ENCODE measurements around the gene PTPRD. TPM values are rescaled to one million over a fixed set of nuclear protein-coding genes. Genes with fewer than 3 reads are reported as not detected.

The PTPRD gene
- total and polyA plus RNA-seq, 2 donors (not counting 1 experiment from before 2014, with no cell fraction given) = 0.35 to 4.8 TPM

GRCh38 chr9:8863886-8864544 is 1748.8 kb downstream of the PTPRD start:
- H3K27ac ChIP-seq (ENCODE audit: insufficient read depth, low read length) = no peak overlapping the region
- no peaks in the 10 kb centered on the region for H4K20me1 ChIP-seq (ENCODE audit: control insufficient read depth, extremely low read depth, insufficient read depth, low read length)
- H3K9ac ChIP-seq (ENCODE audit: insufficient read depth, low read length) = no peak overlapping the region
- H3K4me3 ChIP-seq (replicated peaks in 1 of 4; ENCODE audit: control extremely low read depth in 1 of 4, insufficient read depth in 1 of 4, low read depth in 3 of 4, low read length in 4 of 4) = no peak overlapping the region
- no peaks in the 10 kb centered on the region for H3K36me3 ChIP-seq (ENCODE audit: control insufficient read depth, insufficient read depth, low read length)
- H3K27me3 ChIP-seq (ENCODE audit: control insufficient read depth, insufficient read depth, low read length) = no peaks in the 10 kb centered on the region
- H3K79me2 ChIP-seq (ENCODE audit: control insufficient read depth, insufficient read depth, low read length) = no peaks in the 10 kb centered on the region
- peak; percentile 54 to 74 for DNase-seq (ENCODE audit: low read depth in 2 of 2)
- no peak overlapping the region for H3K4me2 ChIP-seq (ENCODE audit: extremely low read depth, insufficient read depth, low read length)
- no peaks in the 10 kb centered on the region for H3K4me1 ChIP-seq (ENCODE audit: control insufficient read depth, extremely low read depth, insufficient read depth, low read length)
- TF ChIP-seq EZH2 (IDR thresholded peaks at IDR 0.05; ENCODE audit: low read length, missing control alignments) = no peak
- TF ChIP-seq CTCF (conservative IDR thresholded peaks at IDR 0.05 in 1 of 2, IDR thresholded peaks at IDR 0.05 in 1 of 2; ENCODE audit: low read depth in 1 of 2, low read length in 2 of 2) = no peak
- no peaks in the 10 kb centered on the region for H3K9me3 ChIP-seq (ENCODE audit: control insufficient read depth, insufficient read depth, low read depth, low read length)
- no peak overlapping the region for H2AFZ ChIP-seq (ENCODE audit: low read length)

GRCh38 chr9:8863069-8863468 is 1749.7 kb downstream of the PTPRD start:
- Histone ChIP-seq H3K9me3 (ENCODE audit: control insufficient read depth, insufficient read depth, low read depth, low read length) (no peaks in the 10 kb centered on the region), H2AFZ (ENCODE audit: low read length) (no peak overlapping the region), H3K4me3 (replicated peaks in 1 of 4; ENCODE audit: control extremely low read depth in 1 of 4, insufficient read depth in 1 of 4, low read depth in 3 of 4, low read length in 4 of 4) (no peak overlapping the region), H3K27ac (ENCODE audit: insufficient read depth, low read length) (no peak overlapping the region), H3K36me3 (ENCODE audit: control insufficient read depth, insufficient read depth, low read length) (no peaks in the 10 kb centered on the region), H4K20me1 (ENCODE audit: control insufficient read depth, extremely low read depth, insufficient read depth, low read length) (no peaks in the 10 kb centered on the region), H3K4me2 (ENCODE audit: extremely low read depth, insufficient read depth, low read length) (no peak overlapping the region), H3K27me3 (ENCODE audit: control insufficient read depth, insufficient read depth, low read length) (peaks cover 4% of the 10 kb centered on the region), H3K9ac (ENCODE audit: insufficient read depth, low read length) (no peak overlapping the region), H3K79me2 (ENCODE audit: control insufficient read depth, insufficient read depth, low read length) (no peaks in the 10 kb centered on the region), H3K4me1 (ENCODE audit: control insufficient read depth, extremely low read depth, insufficient read depth, low read length) (no peaks in the 10 kb centered on the region)
- TF ChIP-seq CTCF (conservative IDR thresholded peaks at IDR 0.05 in 1 of 2, IDR thresholded peaks at IDR 0.05 in 1 of 2; ENCODE audit: low read depth in 1 of 2, low read length in 2 of 2) (no peak), EZH2 (IDR thresholded peaks at IDR 0.05; ENCODE audit: low read length, missing control alignments) (no peak)
- peak in 1 of 2 donors; percentile 16 for DNase-seq (ENCODE audit: low read depth in 2 of 2)

- Histone ChIP-seq H2AFZ (ENCODE audit: low read length) (no peak overlapping the region), H3K9ac (ENCODE audit: insufficient read depth, low read length) (no peak overlapping the region), H3K27ac (ENCODE audit: insufficient read depth, low read length) (no peak overlapping the region), H3K4me2 (ENCODE audit: extremely low read depth, insufficient read depth, low read length) (no peak overlapping the region), H3K4me1 (ENCODE audit: control insufficient read depth, extremely low read depth, insufficient read depth, low read length) (no peaks in the 10 kb centered on the region), H3K4me3 (replicated peaks in 1 of 4; ENCODE audit: control extremely low read depth in 1 of 4, insufficient read depth in 1 of 4, low read depth in 3 of 4, low read length in 4 of 4) (no peak overlapping the region), H4K20me1 (ENCODE audit: control insufficient read depth, extremely low read depth, insufficient read depth, low read length) (no peaks in the 10 kb centered on the region), H3K36me3 (ENCODE audit: control insufficient read depth, insufficient read depth, low read length) (no peaks in the 10 kb centered on the region), H3K9me3 (ENCODE audit: control insufficient read depth, insufficient read depth, low read depth, low read length) (no peaks in the 10 kb centered on the region), H3K27me3 (ENCODE audit: control insufficient read depth, insufficient read depth, low read length) (peaks cover 11% of the 10 kb centered on the region), H3K79me2 (ENCODE audit: control insufficient read depth, insufficient read depth, low read length) (no peaks in the 10 kb centered on the region)
- peak; percentile 60 to 72 for DNase-seq (ENCODE audit: low read depth in 2 of 2)
- no peak for TF ChIP-seq EZH2 (IDR thresholded peaks at IDR 0.05; ENCODE audit: low read length, missing control alignments)
- TF ChIP-seq CTCF (conservative IDR thresholded peaks at IDR 0.05 in 1 of 2, IDR thresholded peaks at IDR 0.05 in 1 of 2; ENCODE audit: low read depth in 1 of 2, low read length in 2 of 2) = peak in 1 of 2 donors; percentile 36
Observed at GRCh38 chr9:8860925-8861324, 1751.9 kb downstream of the PTPRD start.

Measured in fibroblast of lung (primary cell).